Neural cell (in vitro differentiated cells): ENCODE results near the gene BNC2. TPM values are rescaled to one million over a fixed set of nuclear protein-coding genes. Genes with fewer than 3 reads are reported as not detected.

ENCODE experiments used
- H2AFZ ChIP-seq: fragments of 200-600, 300-800 bp; sonication (generic), shearing (Covaris generic); 2 replicates; pipeline ENCODE4 v1.6.0; 2014; ENCODE audit warnings: low read depth, mild to moderate bottlenecking, antibody characterized with exemption, low read length, moderate library complexity
- H3F3A ChIP-seq: fragments of 200-600 bp; shearing (Covaris generic); 2 replicates; pipeline ENCODE4 v1.6.1; 2016; ENCODE audit warnings: mild to moderate bottlenecking, moderate library complexity, mixed read lengths, antibody characterized with exemption, low read length; ENCODE audit not compliant: insufficient read depth, poor library complexity, severe bottlenecking
- H3K27ac ChIP-seq: fragments of 200-600, 300-800 bp; sonication (generic), shearing (Covaris generic); 2 replicates; pipeline ENCODE4 v1.5.1; 2014; ENCODE audit warnings: mild to moderate bottlenecking, low read length, moderate library complexity
- H3K27me3 ChIP-seq: fragments of 300-800, 200-600 bp; sonication (generic), shearing (Covaris generic); 2 replicates; pipeline ENCODE4 v1.6.0; 2014; ENCODE audit warnings: mild to moderate bottlenecking, low read depth, low read length, moderate library complexity; ENCODE audit not compliant: insufficient read depth
- H3K36me3 ChIP-seq: fragments of 300-800, 200-600 bp; sonication (generic), shearing (Covaris generic); 2 replicates; pipeline ENCODE4 v1.5.1; 2014; ENCODE audit warnings: mild to moderate bottlenecking, antibody characterized with exemption, low read length, moderate library complexity; ENCODE audit not compliant: insufficient read depth
- H3K4me2 ChIP-seq: fragments of 300-800, 200-600 bp; sonication (generic), shearing (Covaris generic); 2 replicates; pipeline ENCODE4 v1.6.0; 2014; ENCODE audit warnings: mild to moderate bottlenecking, low read length
- H3K4me3 ChIP-seq: fragments of 300-800, 200-600 bp; sonication (generic), shearing (Covaris generic); 2 replicates; pipeline ENCODE4 v1.5.1; 2014; ENCODE audit warnings: mild to moderate bottlenecking, low read length, moderate library complexity
- H3K79me2 ChIP-seq: fragments of 200-600 bp; shearing (Covaris generic); replicated peaks from 2 replicates; pipeline ENCODE4 v1.6.0; 2014; ENCODE audit warnings: mild to moderate bottlenecking, low read length, moderate library complexity; ENCODE audit not compliant: insufficient read depth
- H3K9ac ChIP-seq: fragments of 300-800, 200-600 bp; sonication (generic), shearing (Covaris generic); 2 replicates; pipeline ENCODE4 v1.6.1; 2016; ENCODE audit warnings: mild to moderate bottlenecking, low read length, mixed read lengths
- H3K9me2 ChIP-seq: fragments of 200-600 bp; shearing (Covaris generic); 2 replicates; pipeline ENCODE4 v1.6.1; 2016; ENCODE audit warnings: mild to moderate bottlenecking, low read length, mixed read lengths; ENCODE audit not compliant: insufficient read depth
- H3K9me3 ChIP-seq: fragments of 200-600, 300-800 bp; sonication (generic), shearing (Covaris generic); 2 replicates; pipeline ENCODE4 v1.6.1; 2016; ENCODE audit warnings: mild to moderate bottlenecking, mixed run types, low read length, moderate library complexity, mixed read lengths
- H4K20me1 ChIP-seq: fragments of 200-600 bp; shearing (Covaris generic); 2 replicates; pipeline ENCODE4 v1.6.1; 2016; ENCODE audit warnings: mild to moderate bottlenecking, mixed run types; ENCODE audit not compliant: insufficient read depth
- EP300 ChIP-seq: fragments of 450-650 bp; conservative IDR thresholded peaks from 2 replicates; pipeline ENCODE4 v1.6.1; 2014; ENCODE audit warnings: antibody characterized with exemption, mild to moderate bottlenecking, moderate library complexity; ENCODE audit not compliant: poor library complexity, severe bottlenecking
- EZH2 ChIP-seq: fragments of 200-600, 300-800 bp; shearing (Covaris generic), sonication (generic); IDR thresholded peaks from 2 replicates; pipeline ENCODE4 v1.6.1; 2014; ENCODE audit warnings: antibody characterized with exemption, low read length, borderline replicate concordance, mild to moderate bottlenecking; ENCODE audit not compliant: insufficient read depth, poor library complexity, severe bottlenecking
- MXI1 ChIP-seq: fragments of 450-650 bp; conservative IDR thresholded peaks from 2 replicates; pipeline ENCODE4 v1.6.1; 2014; ENCODE audit warnings: antibody characterized with exemption, mild to moderate bottlenecking; ENCODE audit not compliant: poor library complexity, severe bottlenecking
- POLR2AphosphoS5 ChIP-seq: IDR thresholded peaks from 2 replicates; pipeline ENCODE4 v1.6.1; 2012
- RAD21 ChIP-seq: fragments of 450-650 bp; conservative IDR thresholded peaks from 2 replicates; pipeline ENCODE4 v1.6.1; 2014; ENCODE audit warnings: antibody characterized with exemption, mild to moderate bottlenecking, moderate library complexity
- SMC3 ChIP-seq: fragments of 450-650 bp; conservative IDR thresholded peaks from 2 replicates; pipeline ENCODE4 v1.6.1; 2014; ENCODE audit warnings: antibody characterized with exemption, mild to moderate bottlenecking, moderate library complexity; ENCODE audit not compliant: poor library complexity
- TAF1 ChIP-seq: IDR thresholded peaks from 2 replicates; pipeline ENCODE4 v1.6.1; 2012; ENCODE audit warnings: low read depth
- polyA plus RNA-seq: library from polyadenylated mRNA; depleted of rRNA; stranded (reverse); fragments of >200 nt; gene quantifications from 2 replicates; pipeline ENCODE4 v1.2.3, GENCODE V29; 2014
- TF ChIP-seq, protein P1 (sequence below): IDR thresholded peaks from 2 replicates; pipeline ENCODE4 v1.6.1; 2012; ENCODE audit warnings: borderline replicate concordance
- TF ChIP-seq, protein P2 (sequence below): fragments of 450-650 bp; IDR thresholded peaks from 2 replicates; pipeline ENCODE4 v1.5.1; 2014; ENCODE audit warnings: antibody characterized with exemption, mild to moderate bottlenecking, moderate library complexity; ENCODE audit not compliant: poor library complexity, severe bottlenecking

The BNC2 gene
- polyA plus RNA-seq, 1 donor from 2014 or later = 1.3 TPM

DNA sequence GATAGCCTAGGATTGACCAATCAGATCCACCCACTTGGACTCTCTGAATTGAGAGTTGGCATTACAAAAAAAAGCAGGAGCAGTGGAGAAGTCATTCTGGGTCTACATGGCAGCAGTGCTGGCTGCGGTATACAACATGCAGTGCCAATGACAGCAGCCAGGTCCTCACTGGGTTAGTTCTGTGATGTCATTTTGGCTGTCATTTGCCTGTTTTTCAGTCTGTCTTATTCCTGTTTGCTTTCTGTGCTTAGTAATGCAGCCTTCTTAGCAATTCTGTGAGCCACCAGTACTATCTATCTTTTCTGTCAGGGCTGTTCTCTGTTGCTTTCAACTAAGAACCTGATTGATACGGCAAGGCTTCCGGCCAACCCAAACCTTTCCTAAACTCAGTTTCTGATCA, 471.8 kb downstream of the BNC2 start:
- H2AFZ ChIP-seq = no peak overlapping the region
- H3K27me3 ChIP-seq = no peaks in the 10 kb centered on the region
- no peak overlapping the region for H3K9ac ChIP-seq
- H3K9me3 ChIP-seq = no peaks in the 10 kb centered on the region
- H3K4me2 ChIP-seq = no peak overlapping the region
- no peaks in the 10 kb centered on the region for H3K36me3 ChIP-seq
- H3K79me2 ChIP-seq = no peaks in the 10 kb centered on the region
- no peaks in the 10 kb centered on the region for H3K9me2 ChIP-seq
- H4K20me1 ChIP-seq = no peaks in the 10 kb centered on the region
- no peak overlapping the region for H3K4me3 ChIP-seq
- no peak for TF ChIP-seq MXI1
- TF ChIP-seq, protein P1, sequence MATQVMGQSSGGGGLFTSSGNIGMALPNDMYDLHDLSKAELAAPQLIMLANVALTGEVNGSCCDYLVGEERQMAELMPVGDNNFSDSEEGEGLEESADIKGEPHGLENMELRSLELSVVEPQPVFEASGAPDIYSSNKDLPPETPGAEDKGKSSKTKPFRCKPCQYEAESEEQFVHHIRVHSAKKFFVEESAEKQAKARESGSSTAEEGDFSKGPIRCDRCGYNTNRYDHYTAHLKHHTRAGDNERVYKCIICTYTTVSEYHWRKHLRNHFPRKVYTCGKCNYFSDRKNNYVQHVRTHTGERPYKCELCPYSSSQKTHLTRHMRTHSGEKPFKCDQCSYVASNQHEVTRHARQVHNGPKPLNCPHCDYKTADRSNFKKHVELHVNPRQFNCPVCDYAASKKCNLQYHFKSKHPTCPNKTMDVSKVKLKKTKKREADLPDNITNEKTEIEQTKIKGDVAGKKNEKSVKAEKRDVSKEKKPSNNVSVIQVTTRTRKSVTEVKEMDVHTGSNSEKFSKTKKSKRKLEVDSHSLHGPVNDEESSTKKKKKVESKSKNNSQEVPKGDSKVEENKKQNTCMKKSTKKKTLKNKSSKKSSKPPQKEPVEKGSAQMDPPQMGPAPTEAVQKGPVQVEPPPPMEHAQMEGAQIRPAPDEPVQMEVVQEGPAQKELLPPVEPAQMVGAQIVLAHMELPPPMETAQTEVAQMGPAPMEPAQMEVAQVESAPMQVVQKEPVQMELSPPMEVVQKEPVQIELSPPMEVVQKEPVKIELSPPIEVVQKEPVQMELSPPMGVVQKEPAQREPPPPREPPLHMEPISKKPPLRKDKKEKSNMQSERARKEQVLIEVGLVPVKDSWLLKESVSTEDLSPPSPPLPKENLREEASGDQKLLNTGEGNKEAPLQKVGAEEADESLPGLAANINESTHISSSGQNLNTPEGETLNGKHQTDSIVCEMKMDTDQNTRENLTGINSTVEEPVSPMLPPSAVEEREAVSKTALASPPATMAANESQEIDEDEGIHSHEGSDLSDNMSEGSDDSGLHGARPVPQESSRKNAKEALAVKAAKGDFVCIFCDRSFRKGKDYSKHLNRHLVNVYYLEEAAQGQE = no peak
- TF ChIP-seq TAF1 = no peak
- H3K27ac ChIP-seq = no peak overlapping the region
- no peaks in the 10 kb centered on the region for H3F3A ChIP-seq

DNA sequence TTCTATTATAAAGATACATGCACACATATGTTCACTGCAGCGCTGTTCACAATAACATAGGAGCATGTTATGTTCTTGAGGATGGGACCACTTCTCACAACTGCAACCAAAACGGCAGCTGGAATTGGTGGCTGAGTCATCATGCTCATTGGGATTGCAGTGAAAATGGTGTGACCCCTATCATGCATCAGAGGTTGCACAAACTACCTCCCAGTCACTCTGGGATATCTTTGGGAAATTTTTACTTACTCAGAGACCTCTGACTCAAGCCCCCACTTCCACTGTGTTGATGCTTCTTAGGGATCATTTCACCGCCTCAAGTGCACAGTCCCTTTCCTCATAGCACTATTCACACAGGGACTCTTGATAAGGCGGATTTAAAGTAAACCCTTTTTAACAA, 474.1 kb downstream of the BNC2 start:
- no peaks in the 10 kb centered on the region for H3K9me2 ChIP-seq
- H3K4me3 ChIP-seq = no peak overlapping the region
- H3K36me3 ChIP-seq = no peaks in the 10 kb centered on the region
- no peaks in the 10 kb centered on the region for H3K79me2 ChIP-seq
- no peak overlapping the region for H3K27ac ChIP-seq
- H3K4me2 ChIP-seq = no peak overlapping the region
- TF ChIP-seq RAD21 (no peak), MXI1 (no peak), EZH2 (no peak), SMC3 (no peak), EP300 (no peak), POLR2AphosphoS5 (no peak), TAF1 (no peak)
- TF ChIP-seq, protein P2, sequence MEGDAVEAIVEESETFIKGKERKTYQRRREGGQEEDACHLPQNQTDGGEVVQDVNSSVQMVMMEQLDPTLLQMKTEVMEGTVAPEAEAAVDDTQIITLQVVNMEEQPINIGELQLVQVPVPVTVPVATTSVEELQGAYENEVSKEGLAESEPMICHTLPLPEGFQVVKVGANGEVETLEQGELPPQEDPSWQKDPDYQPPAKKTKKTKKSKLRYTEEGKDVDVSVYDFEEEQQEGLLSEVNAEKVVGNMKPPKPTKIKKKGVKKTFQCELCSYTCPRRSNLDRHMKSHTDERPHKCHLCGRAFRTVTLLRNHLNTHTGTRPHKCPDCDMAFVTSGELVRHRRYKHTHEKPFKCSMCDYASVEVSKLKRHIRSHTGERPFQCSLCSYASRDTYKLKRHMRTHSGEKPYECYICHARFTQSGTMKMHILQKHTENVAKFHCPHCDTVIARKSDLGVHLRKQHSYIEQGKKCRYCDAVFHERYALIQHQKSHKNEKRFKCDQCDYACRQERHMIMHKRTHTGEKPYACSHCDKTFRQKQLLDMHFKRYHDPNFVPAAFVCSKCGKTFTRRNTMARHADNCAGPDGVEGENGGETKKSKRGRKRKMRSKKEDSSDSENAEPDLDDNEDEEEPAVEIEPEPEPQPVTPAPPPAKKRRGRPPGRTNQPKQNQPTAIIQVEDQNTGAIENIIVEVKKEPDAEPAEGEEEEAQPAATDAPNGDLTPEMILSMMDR = no peak
- TF ChIP-seq, protein P1 = no peak
- H3K9me3 ChIP-seq = no peaks in the 10 kb centered on the region
- no peak overlapping the region for H3K9ac ChIP-seq
- H4K20me1 ChIP-seq = no peaks in the 10 kb centered on the region
- no peak overlapping the region for H2AFZ ChIP-seq
- H3F3A ChIP-seq = no peaks in the 10 kb centered on the region
- no peaks in the 10 kb centered on the region for H3K27me3 ChIP-seq
